ENCODE measurements around the gene GRIK3. TPM values are rescaled to one million over a fixed set of nuclear protein-coding genes. Genes with fewer than 3 reads are reported as not detected.

GRIK3 gene
- total RNA-seq, 1 donor from 2014 or later, result not detected

- intact Hi-C loops (cut with micrococcal nuclease), result no loop called here
These were observed 175.3 kb downstream of the GRIK3 start for GRCh38 chr1:36858981-36859380.

GRCh38 chr1:36858553-36858952 lies 175.8 kb downstream of the GRIK3 start:
- intact Hi-C loops (cut with micrococcal nuclease), result no loop called here

- intact Hi-C loops (cut with micrococcal nuclease), result no loop called here
These were observed 176.6 kb downstream of the GRIK3 start for GRCh38 chr1:36857754-36858153.

- intact Hi-C loops (cut with micrococcal nuclease), result no loop called here
These were observed 178.4 kb downstream of the GRIK3 start for GRCh38 chr1:36855699-36856494.

GRCh38 chr1:36853638-36854037 lies 180.7 kb downstream of the GRIK3 start:
- intact Hi-C loops (cut with micrococcal nuclease), result no loop called here

- intact Hi-C loops (cut with micrococcal nuclease), result no loop called here
These were observed 181.7 kb downstream of the GRIK3 start for GRCh38 chr1:36852586-36852985.

GRCh38 chr1:36851595-36851994 lies 182.7 kb downstream of the GRIK3 start:
- intact Hi-C loops (cut with micrococcal nuclease), result no loop called here

GRCh38 chr1:36851087-36851486 lies 183.2 kb downstream of the GRIK3 start:
- intact Hi-C loops (cut with micrococcal nuclease), result no loop called here

GRCh38 chr1:36849956-36850355 lies 184.4 kb downstream of the GRIK3 start:
- intact Hi-C loops (cut with micrococcal nuclease), result no loop called here

GRCh38 chr1:36847761-36848160 lies 186.6 kb downstream of the GRIK3 start:
- intact Hi-C loops (cut with micrococcal nuclease), result no loop called here

GRCh38 chr1:36847186-36847585 lies 187.1 kb downstream of the GRIK3 start:
- intact Hi-C loops (cut with micrococcal nuclease), result no loop called here

GRCh38 chr1:36846357-36846756 lies 188.0 kb downstream of the GRIK3 start:
- intact Hi-C loops (cut with micrococcal nuclease), result no loop called here

GRCh38 chr1:36845802-36846201 lies 188.5 kb downstream of the GRIK3 start:
- intact Hi-C loops (cut with micrococcal nuclease), result no loop called here

GRCh38 chr1:36844917-36845316 lies 189.4 kb downstream of the GRIK3 start:
- intact Hi-C loops (cut with micrococcal nuclease), result no loop called here

- intact Hi-C loops (cut with micrococcal nuclease), result no loop called here
These were observed 190.3 kb downstream of the GRIK3 start for GRCh38 chr1:36843906-36844610.

GRCh38 chr1:36843027-36843426 lies 191.3 kb downstream of the GRIK3 start:
- intact Hi-C loops (cut with micrococcal nuclease), result no loop called here

GRCh38 chr1:36842448-36842847 lies 191.9 kb downstream of the GRIK3 start:
- intact Hi-C loops (cut with micrococcal nuclease), result no loop called here

- intact Hi-C loops (cut with micrococcal nuclease), result no loop called here
These were observed 194.8 kb downstream of the GRIK3 start for GRCh38 chr1:36839485-36839884.

GRCh38 chr1:36838888-36839287 lies 195.4 kb downstream of the GRIK3 start:
- intact Hi-C loops (cut with micrococcal nuclease), result no loop called here

- intact Hi-C loops (cut with micrococcal nuclease), result no loop called here
These were observed 197.4 kb downstream of the GRIK3 start for GRCh38 chr1:36836916-36837315.

GRCh38 chr1:36836196-36836883 lies 198.0 kb downstream of the GRIK3 start:
- intact Hi-C loops (cut with micrococcal nuclease), result no loop called here

- intact Hi-C loops (cut with micrococcal nuclease), result no loop called here
These were observed 198.6 kb downstream of the GRIK3 start for GRCh38 chr1:36835696-36836095.

Measured in T-helper 1 cell treated with Interleukin-12 subunit alpha and Interleukin-12 subunit beta and Interleukin-4 antibody, amounts not matched to agents 30 ng/mL and 1 ng/mL, for 36 hours (primary cell).